Stomach (tissue), 9 donors: ENCODE measurements around the gene TXNDC2. TPM values are rescaled to one million over a fixed set of nuclear protein-coding genes. Genes with fewer than 3 reads are reported as not detected.

ENCODE experiments used
- DNase-seq, 2 donors: peaks; one replicate each; pipeline versions ENCODE4 v3.0.0 to v3.0.0-alpha.2; 2013 to 2019
- H3K27ac ChIP-seq, 5 donors: fragments of 200-600 bp in 4 of 5; sonication (generic) in 4 of 5; one replicate each; pipeline ENCODE4 v1.5.1; 2013 to 2019; ENCODE audit warnings: mild to moderate bottlenecking in 1 of 5, moderate library complexity in 1 of 5
- H3K27me3 ChIP-seq, 3 donors: fragments of 200-600 bp; sonication (generic); one replicate each; pipeline ENCODE4 v1.5.1; 2017 to 2019; ENCODE audit warnings: mixed run types in 1 of 3
- H3K36me3 ChIP-seq, 4 donors: fragments of 200-600 bp; sonication (generic); 1 replicate in 3 of 4; 2 replicates in 1 of 4; pipeline ENCODE4 v1.5.1; 2016 to 2019
- H3K4me1 ChIP-seq, 4 donors: fragments of 200-600 bp; sonication (generic); one replicate each; pipeline ENCODE4 v1.5.1; 2016 to 2019
- H3K4me3 ChIP-seq, 4 donors: fragments of 200-600 bp; sonication (generic) in 3 of 4; one replicate each; pipeline ENCODE4 v1.5.1; 2016 to 2019; ENCODE audit warnings: mild to moderate bottlenecking in 1 of 4
- H3K9me3 ChIP-seq, 4 donors: fragments of 200-600 bp; sonication (generic); one replicate each; pipeline ENCODE4 v1.5.1; 2016 to 2019
- CTCF ChIP-seq, 7 experiments: fragments of 450-650 bp in 4 of 7; fragments of 200-600 bp in 3 of 7; sonication (generic) in 3 of 7; IDR thresholded peaks; one replicate each; pipeline ENCODE4 v1.5.1; 2016 to 2019; ENCODE audit warnings: antibody characterized with exemption in 7 of 7, control low read depth in 2 of 7, mild to moderate bottlenecking in 1 of 7
- EP300 ChIP-seq: sonication (generic); formaldehyde crosslinking; IDR thresholded peaks from one replicate; pipeline ENCODE4 v1.6.1; 2017; ENCODE audit warnings: antibody characterized with exemption
- POLR2A ChIP-seq, 4 donors: fragments of 450-650 bp; IDR thresholded peaks; one replicate each; pipeline ENCODE4 v1.6.1; 2016; ENCODE audit warnings: antibody characterized with exemption in 4 of 4, control low read depth in 2 of 4, mild to moderate bottlenecking in 1 of 4, moderate library complexity in 1 of 4
- POLR2AphosphoS5 ChIP-seq, 3 donors: sonication (generic); formaldehyde crosslinking; IDR thresholded peaks; one replicate each; pipeline ENCODE4 v1.6.1; 2016; ENCODE audit warnings: antibody characterized with exemption in 3 of 3
- WGBS, 5 donors: extraction: QIAGEN DNeasy Blood & Tissue Kit in 3 of 5; methylation state at CpG; one replicate each; pipeline versions ENCODE4 v1.1.5 to v1.1.7; 2013 to 2018; 5-methylcytosine and 5-hydroxymethylcytosine counted together
- intact Hi-C: fragments of 100-400 bp; cut with DNase I; formaldehyde crosslinking; loops from one replicate; pipeline ENCODE4 v1.15.1; 2023; ENCODE audit warnings: low total_unique reads
- polyA plus RNA-seq, 3 donors: library from polyadenylated mRNA; stranded (reverse); fragments of 200-250 nt; gene quantifications; one replicate each; pipeline ENCODE4 v1.2.3, GENCODE V29; 2013
- total RNA-seq, 5 donors: library from RNA; depleted of rRNA; stranded (reverse); fragments of >200 nt; gene quantifications; one replicate each; pipeline versions ENCODE4 v1.1.0 to v1.2.3, GENCODE V29; 2014 to 2016
- donor health status: healthy with polysubstance abuse.
- donor health status: Bipolar disorder and iron deficiency.
- donor health status: healthy.

Gene TXNDC2
- total and polyA plus RNA-seq, 8 donors = 0.18 TPM; not detected in 7

- H3K27me3 ChIP-seq = no peaks in the 10 kb centered on the region
Observed at GRCh38 chr18:9906481-9906880, 20.7 kb downstream of the TXNDC2 start.

GRCh38 chr18:9907867-9908266 lies 22.1 kb downstream of the TXNDC2 start:
- Histone ChIP-seq H3K36me3 (no peaks in the 10 kb centered on the region), H3K4me3 (no peak overlapping the region), H3K9me3 (no peaks in the 10 kb centered on the region), H3K4me1 (peaks cover 0 to 6% (median 2%) of the 10 kb centered on the region in 4 donors), H3K27ac (no peak overlapping the region), H3K27me3 (no peaks in the 10 kb centered on the region)
- DNase-seq = no peak
- TF ChIP-seq CTCF (IDR thresholded peaks at IDR 0.05) (no peak), EP300 (no peak)
- intact Hi-C loops = no loop called here
- 87 to 93% (median 90%) methylated on average over 4 of the region's 4 CpGs for WGBS, 5 donors

More at GRCh38 chr18:9906481-9906880, 20.7 kb downstream of the TXNDC2 start:
- H3K4me1 ChIP-seq = peaks cover 0 to 7% (median 0%) of the 10 kb centered on the region in 4 donors
- WGBS, 5 donors = 75 to 88% (median 83%) methylated on average over 3 of the region's 3 CpGs
- intact Hi-C loops = no loop called here
- no peak overlapping the region for H3K27ac ChIP-seq
- DNase-seq = no peak
- H3K9me3 ChIP-seq = no peaks in the 10 kb centered on the region
- H3K4me3 ChIP-seq = no peak overlapping the region
- TF ChIP-seq EP300 (no peak), POLR2AphosphoS5 (IDR thresholded peaks at IDR 0.05) (no peak), POLR2A (IDR thresholded peaks at IDR 0.05) (no peak), CTCF (IDR thresholded peaks at IDR 0.05) (no peak)
- H3K36me3 ChIP-seq = no peaks in the 10 kb centered on the region

- TF ChIP-seq POLR2AphosphoS5 (IDR thresholded peaks at IDR 0.05) (no peak), EP300 (no peak), POLR2A (IDR thresholded peaks at IDR 0.05) (no peak), CTCF (IDR thresholded peaks at IDR 0.05) (no peak)
- no peaks in the 10 kb centered on the region for H3K27me3 ChIP-seq
- no peak overlapping the region for H3K4me3 ChIP-seq
- H3K36me3 ChIP-seq = no peaks in the 10 kb centered on the region
- DNase-seq = no peak
- peaks cover 0 to 7% (median 6%) of the 10 kb centered on the region in 4 donors for H3K4me1 ChIP-seq
- intact Hi-C loops = no loop called here
- H3K27ac ChIP-seq = no peak overlapping the region
- no peaks in the 10 kb centered on the region for H3K9me3 ChIP-seq
Observed at GRCh38 chr18:9910071-9910470, 24.3 kb downstream of the TXNDC2 start.

GRCh38 chr18:9910661-9911060 lies 24.9 kb downstream of the TXNDC2 start:
- H3K4me3 ChIP-seq = no peak overlapping the region
- H3K36me3 ChIP-seq = no peaks in the 10 kb centered on the region
- H3K9me3 ChIP-seq = no peaks in the 10 kb centered on the region
- intact Hi-C loops = no loop called here
- WGBS, 5 donors = 79 to 90% (median 85%) methylated on average over 2 of the region's 2 CpGs
- DNase-seq = no peak
- TF ChIP-seq POLR2AphosphoS5 (IDR thresholded peaks at IDR 0.05) (no peak), EP300 (no peak), POLR2A (IDR thresholded peaks at IDR 0.05) (no peak), CTCF (IDR thresholded peaks at IDR 0.05) (no peak)
- peaks cover under 1 to 11% (median 6%) of the 10 kb centered on the region in 4 donors for H3K4me1 ChIP-seq
- H3K27me3 ChIP-seq = no peaks in the 10 kb centered on the region
- H3K27ac ChIP-seq = no peak overlapping the region
